Body of pancreas (tissue), 4 donors: ENCODE results near the gene DMD. TPM values are rescaled to one million over a fixed set of nuclear protein-coding genes. Genes with fewer than 3 reads are reported as not detected.
"Not testable (repeated sequence)": the region's sequence is repeated elsewhere in the genome, so short reads cannot be mapped to it uniquely, and the experiment has no call there.

Source experiments
- ATAC-seq: fragments of 150-250 bp; one replicate; pipeline ENCODE4 v1.9.1; 2016
- DNase-seq, 4 donors: peaks; one replicate each; pipeline ENCODE4 v3.0.0-alpha.2; 2019
- H3K27ac ChIP-seq, 4 donors: fragments of 200-600 bp; sonication (generic); 1 replicate in 3 of 4; 2 replicates in 1 of 4; pipeline versions ENCODE4 v1.5.1 to v1.6.1; 2016 to 2019; ENCODE audit warnings: mild to moderate bottlenecking in 1 of 4, mixed read lengths in 1 of 4, moderate library complexity in 1 of 4
- H3K27me3 ChIP-seq, 2 donors: fragments of 200-600 bp; sonication (generic); one replicate each; pipeline ENCODE4 v1.6.0; 2016; ENCODE audit warnings: mild to moderate bottlenecking in 1 of 2
- H3K36me3 ChIP-seq, 2 donors: fragments of 200-600 bp; sonication (generic); replicated peaks in 1 of 2; 2 replicates each; pipeline ENCODE4 v1.5.1; 2016; ENCODE audit warnings: low read depth in 2 of 2; ENCODE audit not compliant: insufficient read depth in 1 of 2
- H3K4me1 ChIP-seq: fragments of 200-600 bp; sonication (generic); one replicate; pipeline ENCODE4 v1.6.0; 2016
- H3K4me3 ChIP-seq, 2 donors: fragments of 200-600 bp; sonication (generic); 1 replicate in 1 of 2; 2 replicates in 1 of 2; pipeline ENCODE4 v1.5.1; 2016 to 2019
- H3K9me3 ChIP-seq, 3 donors: fragments of 200-600 bp; sonication (generic); 1 replicate in 2 of 3; 2 replicates in 1 of 3; pipeline ENCODE4 v1.5.1; 2016
- CTCF ChIP-seq, 7 experiments: fragments of 450-650 bp in 4 of 7; fragments of 200-600 bp in 3 of 7; sonication (generic) in 3 of 7; IDR thresholded peaks; one replicate each; pipeline ENCODE4 v1.5.1; 2016 to 2019; ENCODE audit warnings: antibody characterized with exemption in 7 of 7
- POLR2A ChIP-seq, 3 donors: fragments of 450-650 bp; IDR thresholded peaks; one replicate each; pipeline ENCODE4 v1.6.1; 2016; ENCODE audit warnings: antibody characterized with exemption in 3 of 3, mild to moderate bottlenecking in 2 of 3
- WGBS, 2 donors: methylation state at CpG; one replicate each; pipeline ENCODE4 v1.1.5; 2017; 5-methylcytosine and 5-hydroxymethylcytosine counted together
- intact Hi-C: fragments of 100-400 bp; cut with DNase I; formaldehyde crosslinking; loops from one replicate; pipeline ENCODE4 v1.15.1; 2023
- total RNA-seq, 2 donors: library from RNA; depleted of rRNA; stranded (reverse); fragments of >200 nt; gene quantifications; one replicate each; pipeline ENCODE4 v1.1.0, GENCODE V29; 2016

Gene DMD
- total RNA-seq, 2 donors from 2014 or later = 28.5 to 38.6 TPM

- H3K4me3 ChIP-seq = no peak overlapping the region
- intact Hi-C loops = no loop called here
- no peaks in the 10 kb centered on the region for H3K36me3 ChIP-seq
- WGBS, 2 donors = 89% methylated on average over 3 of the region's 11 CpGs; no CpG with 5 or more reads in 1 of the 2 donors
- no peak for ATAC-seq
- H3K27me3 ChIP-seq = no peaks in the 10 kb centered on the region
- no peak overlapping the region for H3K27ac ChIP-seq
- no peaks in the 10 kb centered on the region for H3K4me1 ChIP-seq
- no peak for TF ChIP-seq POLR2A (IDR thresholded peaks at IDR 0.05)
- TF ChIP-seq CTCF (IDR thresholded peaks at IDR 0.05) = no peak
- no peaks in the 10 kb centered on the region for H3K9me3 ChIP-seq
- DNase-seq = no peak
Observed at GRCh38 chrX:31471229-31471628, 1740.1 kb downstream of the DMD start.

DNA sequence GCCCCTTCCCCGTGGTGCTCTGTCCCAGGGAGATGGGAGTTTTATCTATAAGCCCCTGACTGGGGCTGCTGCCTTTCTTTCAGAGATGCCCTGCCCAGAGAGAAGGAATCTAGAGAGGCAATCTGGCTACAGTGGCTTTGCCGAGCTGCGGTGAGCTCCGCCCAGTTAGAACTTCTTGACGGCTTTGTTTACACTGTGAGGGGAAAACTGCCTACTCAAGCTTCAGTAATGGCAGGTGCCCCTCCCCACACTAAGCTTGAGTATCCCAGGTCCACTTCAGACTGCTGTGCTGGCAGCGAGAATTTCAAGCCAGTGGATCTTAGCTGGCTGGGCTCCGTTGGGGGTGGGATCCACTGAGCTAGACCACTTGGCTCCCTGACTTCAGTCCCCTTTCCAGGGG is 1740.6 kb downstream of the DMD start:
- H3K36me3 ChIP-seq, H3K9me3 ChIP-seq, DNase-seq, H3K27me3 ChIP-seq, ATAC-seq, H3K27ac ChIP-seq, H3K4me1 ChIP-seq, intact Hi-C loops, H3K4me3 ChIP-seq: not testable (repeated sequence)
- 85% methylated on average over 5 of the region's 7 CpGs; no CpG with 5 or more reads in 1 of the 2 donors for WGBS, 2 donors

DNA sequence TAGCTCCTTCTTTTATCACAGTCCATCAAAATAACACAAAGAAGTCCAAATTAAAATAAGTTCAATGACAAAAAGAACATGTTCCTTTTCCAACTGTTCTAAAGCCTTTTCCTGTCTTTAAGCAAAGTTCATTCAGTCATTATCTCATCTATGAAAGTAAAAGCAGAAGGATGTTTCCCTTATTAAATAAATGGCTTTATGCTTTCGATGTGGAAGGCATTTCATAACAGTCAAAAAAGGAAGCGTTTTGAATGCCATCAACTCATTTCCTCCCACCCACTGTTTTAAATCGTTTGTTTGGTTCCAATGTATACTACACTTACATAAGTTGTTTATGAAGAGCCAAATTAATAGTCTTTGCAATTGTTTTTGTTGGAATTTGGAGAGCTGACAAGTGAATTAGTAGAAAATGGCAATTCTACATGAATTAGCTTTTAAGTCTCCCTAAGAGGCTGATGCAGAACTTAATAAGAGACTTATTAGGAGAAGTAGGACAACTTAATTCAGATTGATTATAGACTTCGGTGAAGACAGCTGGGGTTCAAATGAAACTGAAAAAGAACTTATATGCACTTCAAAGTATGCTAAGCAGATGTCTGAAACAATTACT is 1746.9 kb downstream of the DMD start:
- Histone ChIP-seq H3K27ac (no peak overlapping the region), H3K36me3 (no peaks in the 10 kb centered on the region), H3K9me3 (no peaks in the 10 kb centered on the region), H3K4me3 (no peak overlapping the region), H3K4me1 (no peaks in the 10 kb centered on the region), H3K27me3 (no peaks in the 10 kb centered on the region)
- DNase-seq = no peak
- ATAC-seq = no peak
- WGBS, 2 donors = 22 to 36% methylated on average over 4 of the region's 4 CpGs
- intact Hi-C loops = no loop called here
- TF ChIP-seq CTCF (IDR thresholded peaks at IDR 0.05) (no peak), POLR2A (IDR thresholded peaks at IDR 0.05) (no peak)

- no peaks in the 10 kb centered on the region for H3K9me3 ChIP-seq
- no peaks in the 10 kb centered on the region for H3K36me3 ChIP-seq
- H3K27me3 ChIP-seq = no peaks in the 10 kb centered on the region
- no peak overlapping the region for H3K4me3 ChIP-seq
- ATAC-seq = no peak
- TF ChIP-seq CTCF (IDR thresholded peaks at IDR 0.05) (no peak), POLR2A (IDR thresholded peaks at IDR 0.05) (no peak)
- intact Hi-C loops = no loop called here
- no peak for DNase-seq
- H3K4me1 ChIP-seq = no peaks in the 10 kb centered on the region
- H3K27ac ChIP-seq = no peak overlapping the region
Observed at GRCh38 chrX:31461266-31461665, 1750.1 kb downstream of the DMD start.

DNA sequence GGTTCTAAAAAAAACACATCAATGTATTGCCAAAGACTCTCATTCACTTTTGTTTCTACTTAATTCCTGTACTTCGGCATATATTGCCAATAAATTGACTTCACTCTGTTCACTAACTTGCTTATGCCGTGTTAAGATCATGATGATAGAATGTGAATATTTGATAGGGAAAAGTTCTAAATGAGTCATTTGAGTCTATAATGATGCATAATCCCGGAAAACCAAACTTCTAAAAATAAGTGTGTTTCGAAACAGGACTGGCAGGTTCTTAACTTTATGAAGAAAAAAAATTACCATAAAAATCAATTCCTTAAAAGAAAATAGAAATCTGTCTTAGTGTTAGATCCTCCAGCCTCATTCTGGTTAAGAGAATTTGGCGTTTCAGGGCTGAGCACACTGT is 1752.0 kb downstream of the DMD start:
- ATAC-seq = no peak
- WGBS, 2 donors = 62 to 65% methylated on average over 5 of the region's 5 CpGs
- intact Hi-C loops = no loop called here

More for the DNA sequence above, 1752.0 kb downstream of the DMD start:
- TF ChIP-seq CTCF (IDR thresholded peaks at IDR 0.05) = no peak
- no peak for TF ChIP-seq POLR2A (IDR thresholded peaks at IDR 0.05)
- H3K4me1 ChIP-seq = no peaks in the 10 kb centered on the region
- H3K9me3 ChIP-seq = no peaks in the 10 kb centered on the region
- H3K27ac ChIP-seq = no peak overlapping the region
- DNase-seq = no peak
- no peaks in the 10 kb centered on the region for H3K27me3 ChIP-seq
- H3K4me3 ChIP-seq = no peak overlapping the region
- no peaks in the 10 kb centered on the region for H3K36me3 ChIP-seq
